CD8-positive, alpha-beta memory T cell (primary cell): ENCODE measurements around the gene C12orf75. TPM values are rescaled to one million over a fixed set of nuclear protein-coding genes. Genes with fewer than 3 reads are reported as not detected.
"Not testable (repeated sequence)": the region's sequence is repeated elsewhere in the genome, so short reads cannot be mapped to it uniquely, and the experiment has no call there.

Source experiments
- CTCF ChIA-PET: fragments of 350-600 bp; sonication (Branson Sonifier 250); formaldehyde crosslinking; loops from one replicate; lab custom pipeline; 2021; ENCODE audit warnings: antibody characterized with exemption; lab: Charles Lee
- POLR2A ChIA-PET: fragments of 350-600 bp; sonication (Branson Sonifier 250); formaldehyde crosslinking; loops from one replicate; lab custom pipeline; 2021; ENCODE audit warnings: antibody characterized with exemption; lab: Charles Lee
- DNase-seq, 5 donors: peaks; one replicate each; pipeline versions ENCODE4 v3.0.0 to v3.0.0-alpha.2; 2020 to 2022; ENCODE audit warnings: mixed read lengths in 1 of 5
- H3K27ac ChIP-seq: one replicate; pipeline ENCODE4 v1.7.0; 2013; ENCODE audit warnings: low read depth, mild to moderate bottlenecking, low read length, moderate library complexity
- H3K27me3 ChIP-seq: 2 replicates; pipeline ENCODE4 v1.7.0; 2013; ENCODE audit warnings: low read length, mild to moderate bottlenecking; ENCODE audit not compliant: insufficient read depth, poor library complexity, severe bottlenecking
- H3K36me3 ChIP-seq: 2 replicates; pipeline ENCODE4 v1.7.0; 2013; ENCODE audit warnings: mild to moderate bottlenecking, low read length, moderate library complexity; ENCODE audit not compliant: insufficient read depth
- H3K4me1 ChIP-seq: 2 replicates; pipeline ENCODE4 v1.7.0; 2013; ENCODE audit warnings: mild to moderate bottlenecking, low read length, moderate library complexity; ENCODE audit not compliant: insufficient read depth
- H3K4me3 ChIP-seq: 2 replicates; pipeline ENCODE4 v1.7.0; 2013; ENCODE audit warnings: mild to moderate bottlenecking, low read length
- H3K9me3 ChIP-seq: 2 replicates; pipeline ENCODE4 v1.7.0; 2013; ENCODE audit warnings: mild to moderate bottlenecking, low read length
- H3K27ac Mint-ChIP-seq, 8 donors: one replicate each; pipeline ENCODE4 v1.8.0; 2020 to 2021; ENCODE audit warnings: mixed read lengths in 8 of 8, mild to moderate bottlenecking in 6 of 8, inconsistent platforms in 3 of 8, moderate library complexity in 3 of 8
- H3K27me3 Mint-ChIP-seq, 2 donors: one replicate each; pipeline ENCODE4 v1.8.0; 2020 to 2021; ENCODE audit warnings: mixed read lengths in 2 of 2, mild to moderate bottlenecking in 1 of 2, moderate library complexity in 1 of 2
- H3K36me3 Mint-ChIP-seq, 3 donors: one replicate each; pipeline ENCODE4 v1.8.0; 2020 to 2021; ENCODE audit warnings: mixed read lengths in 3 of 3, inconsistent platforms in 1 of 3, mild to moderate bottlenecking in 1 of 3
- H3K4me1 Mint-ChIP-seq, 3 donors: one replicate each; pipeline ENCODE4 v1.8.0; 2020 to 2021; ENCODE audit warnings: mixed read lengths in 3 of 3, inconsistent platforms in 1 of 3, mild to moderate bottlenecking in 1 of 3
- H3K4me3 Mint-ChIP-seq, 7 donors: one replicate each; pipeline ENCODE4 v1.8.0; 2020 to 2021; ENCODE audit warnings: mixed read lengths in 7 of 7, mild to moderate bottlenecking in 6 of 7, moderate library complexity in 4 of 7, inconsistent platforms in 2 of 7
- H3K9me3 Mint-ChIP-seq, 5 donors: one replicate each; pipeline ENCODE4 v1.8.0; 2020 to 2022; ENCODE audit warnings: mixed read lengths in 5 of 5, mild to moderate bottlenecking in 3 of 5, moderate library complexity in 2 of 5, inconsistent platforms in 1 of 5
- polyA plus RNA-seq: library from polyadenylated mRNA; unstranded; fragments of 300-500 nt; fragmentation: Illumina TruSeq; gene quantifications from one replicate; pipeline ENCODE4 v1.2.3, GENCODE V29; 2021
- total RNA-seq, 2 experiments: library from RNA; stranded (reverse); gene quantifications; one replicate each; pipeline ENCODE4 v1.2.3, GENCODE V29; 2021

C12orf75 gene
- total and polyA plus RNA-seq, 3 experiments from 2014 or later: 52.9 to 181 (median 62.8) TPM

- peaks cover 49 to 59% (median 54%) of the 10 kb centered on the region in 3 donors for H3K4me1 Mint-ChIP-seq
- POLR2A ChIA-PET: no interaction called here
- no peaks in the 10 kb centered on the region for H3K27me3 Mint-ChIP-seq
- no peak overlapping the region for H3K4me3 ChIP-seq
- no peaks in the 10 kb centered on the region for H3K27me3 ChIP-seq
- no peaks in the 10 kb centered on the region for H3K9me3 ChIP-seq
- no peak overlapping the region for H3K27ac ChIP-seq
- H3K27ac Mint-ChIP-seq: no peak overlapping the region
- peaks cover 5 to 10% (median 8%) of the 10 kb centered on the region in 5 donors for H3K9me3 Mint-ChIP-seq
- H3K4me1 ChIP-seq: peaks cover 3% of the 10 kb centered on the region
- peaks cover 27 to 38% (median 37%) of the 10 kb centered on the region in 3 donors for H3K36me3 Mint-ChIP-seq
- no peak overlapping the region for H3K4me3 Mint-ChIP-seq
- H3K36me3 ChIP-seq: no peaks in the 10 kb centered on the region
- no peak for DNase-seq
- CTCF ChIA-PET: no interaction called here
Measured at GRCh38 chr12:105341010-105341409, 10.5 kb downstream of the C12orf75 start.

GRCh38 chr12:105341620-105342019 is 11.1 kb downstream of the C12orf75 start:
- POLR2A ChIA-PET: interaction anchor here (0.8 kb wide), 1 partner anchor 10 kb away, joined by 3 read pairs; no protein-coding TSS in a partner anchor
- Mint-ChIP-seq H3K36me3 (peaks cover 23 to 38% (median 35%) of the 10 kb centered on the region in 3 donors), H3K27ac (peak overlapping the region in 1 of 8 donors; percentile 68), H3K4me1 (peaks cover 48 to 58% (median 54%) of the 10 kb centered on the region in 3 donors), H3K9me3 (peaks cover 5 to 10% (median 8%) of the 10 kb centered on the region in 5 donors)
- H3K27ac ChIP-seq, CTCF ChIA-PET, H3K4me3 ChIP-seq, DNase-seq, H3K4me1 ChIP-seq, H3K27me3 Mint-ChIP-seq, H3K36me3 ChIP-seq, H3K4me3 Mint-ChIP-seq, H3K9me3 ChIP-seq, H3K27me3 ChIP-seq: not testable (repeated sequence)

- ChIA-PET CTCF (no interaction called here), POLR2A (no interaction called here)
- H3K36me3 Mint-ChIP-seq: peaks cover 21 to 35% (median 32%) of the 10 kb centered on the region in 3 donors
- H3K4me3 ChIP-seq: no peak overlapping the region
- H3K27ac ChIP-seq: no peak overlapping the region
- DNase-seq: no peak
- no peak overlapping the region for H3K4me3 Mint-ChIP-seq
- H3K27me3 Mint-ChIP-seq: no peaks in the 10 kb centered on the region
- no peaks in the 10 kb centered on the region for H3K9me3 ChIP-seq
- H3K4me1 ChIP-seq: no peaks in the 10 kb centered on the region
- H3K9me3 Mint-ChIP-seq: peaks cover 5 to 10% (median 8%) of the 10 kb centered on the region in 5 donors
- H3K36me3 ChIP-seq: no peaks in the 10 kb centered on the region
- peaks cover 49 to 59% (median 55%) of the 10 kb centered on the region in 3 donors for H3K4me1 Mint-ChIP-seq
- no peaks in the 10 kb centered on the region for H3K27me3 ChIP-seq
- H3K27ac Mint-ChIP-seq: peak overlapping the region in 3 of 8 donors; percentile 7 to 38 (median 36)
Measured at GRCh38 chr12:105342464-105342863, 12.0 kb downstream of the C12orf75 start.

GRCh38 chr12:105343836-105344235 is 13.3 kb downstream of the C12orf75 start:
- POLR2A ChIA-PET: no interaction called here
- Histone ChIP-seq H3K27ac (no peak overlapping the region), H3K9me3 (no peaks in the 10 kb centered on the region), H3K27me3 (no peaks in the 10 kb centered on the region), H3K4me3 (no peak overlapping the region), H3K36me3 (no peaks in the 10 kb centered on the region), H3K4me1 (no peaks in the 10 kb centered on the region)
- H3K36me3 Mint-ChIP-seq: peaks cover 15 to 33% (median 32%) of the 10 kb centered on the region in 3 donors
- peaks cover 5 to 10% (median 8%) of the 10 kb centered on the region in 5 donors for H3K9me3 Mint-ChIP-seq
- peaks cover 46 to 59% (median 52%) of the 10 kb centered on the region in 3 donors for H3K4me1 Mint-ChIP-seq
- H3K4me3 Mint-ChIP-seq: no peak overlapping the region
- no peaks in the 10 kb centered on the region for H3K27me3 Mint-ChIP-seq
- no peak for DNase-seq
- CTCF ChIA-PET: no interaction called here
- H3K27ac Mint-ChIP-seq: peak overlapping the region in 1 of 8 donors; percentile 3

GRCh38 chr12:105347499-105347898 is 17.0 kb downstream of the C12orf75 start:
- Histone ChIP-seq H3K4me1 (no peaks in the 10 kb centered on the region), H3K27me3 (no peaks in the 10 kb centered on the region), H3K27ac (no peak overlapping the region), H3K4me3 (no peak overlapping the region), H3K36me3 (no peaks in the 10 kb centered on the region), H3K9me3 (no peaks in the 10 kb centered on the region)
- H3K27ac Mint-ChIP-seq: peak overlapping the region in 2 of 8 donors; percentile 43 to 70
- ChIA-PET POLR2A (interaction anchor here (0.7 kb wide), 1 partner anchor 30 kb away, joined by 6 read pairs; no protein-coding TSS in a partner anchor), CTCF (interaction anchor here (1.1 kb wide), 1 partner anchor 10 kb away, joined by 4 read pairs; no protein-coding TSS in a partner anchor)
- peaks cover 55 to 68% (median 59%) of the 10 kb centered on the region in 3 donors for H3K4me1 Mint-ChIP-seq
- no peaks in the 10 kb centered on the region for H3K27me3 Mint-ChIP-seq
- DNase-seq: no peak
- H3K36me3 Mint-ChIP-seq: peaks cover 12 to 35% (median 17%) of the 10 kb centered on the region in 3 donors
- H3K4me3 Mint-ChIP-seq: no peak overlapping the region
- H3K9me3 Mint-ChIP-seq: no peaks in the 10 kb centered on the region

GRCh38 chr12:105348142-105348541 is 17.7 kb downstream of the C12orf75 start:
- no peaks in the 10 kb centered on the region for H3K9me3 ChIP-seq

GRCh38 chr12:105348561-105348960 is 18.1 kb downstream of the C12orf75 start:
- POLR2A ChIA-PET: no interaction called here
- Mint-ChIP-seq H3K9me3 (no peaks in the 10 kb centered on the region), H3K4me1 (peaks cover 50 to 65% (median 54%) of the 10 kb centered on the region in 3 donors), H3K4me3 (no peak overlapping the region), H3K27ac (peak overlapping the region in 1 of 8 donors; percentile 7), H3K27me3 (no peaks in the 10 kb centered on the region), H3K36me3 (peaks cover 12 to 38% (median 13%) of the 10 kb centered on the region in 3 donors)
- H3K27ac ChIP-seq: no peak overlapping the region
- no peaks in the 10 kb centered on the region for H3K4me1 ChIP-seq
- no peak overlapping the region for H3K4me3 ChIP-seq
- no peaks in the 10 kb centered on the region for H3K27me3 ChIP-seq
- DNase-seq: no peak
- no peaks in the 10 kb centered on the region for H3K36me3 ChIP-seq
- CTCF ChIA-PET: no interaction called here
- no peaks in the 10 kb centered on the region for H3K9me3 ChIP-seq

More at GRCh38 chr12:105348142-105348541, 17.7 kb downstream of the C12orf75 start:
- CTCF ChIA-PET: interaction anchor here (1.1 kb wide), 1 partner anchor 9 kb away, joined by 4 read pairs; no protein-coding TSS in a partner anchor
- H3K9me3 Mint-ChIP-seq: no peaks in the 10 kb centered on the region
- H3K27ac Mint-ChIP-seq: no peak overlapping the region
- Histone ChIP-seq H3K4me3 (no peak overlapping the region), H3K27ac (no peak overlapping the region), H3K27me3 (no peaks in the 10 kb centered on the region), H3K36me3 (no peaks in the 10 kb centered on the region), H3K4me1 (no peaks in the 10 kb centered on the region)
- DNase-seq: no peak
- peaks cover 50 to 67% (median 55%) of the 10 kb centered on the region in 3 donors for H3K4me1 Mint-ChIP-seq
- POLR2A ChIA-PET: interaction anchor here (0.7 kb wide), 1 partner anchor 29 kb away, joined by 6 read pairs; no protein-coding TSS in a partner anchor
- no peaks in the 10 kb centered on the region for H3K27me3 Mint-ChIP-seq
- peaks cover 12 to 38% (median 13%) of the 10 kb centered on the region in 3 donors for H3K36me3 Mint-ChIP-seq
- no peak overlapping the region for H3K4me3 Mint-ChIP-seq

- peaks cover 45 to 62% (median 56%) of the 10 kb centered on the region in 3 donors for H3K4me1 Mint-ChIP-seq
- H3K27ac Mint-ChIP-seq: peak overlapping the region in 2 of 8 donors; percentile 7 to 68
- DNase-seq: no peak
- POLR2A ChIA-PET: no interaction called here
- no peaks in the 10 kb centered on the region for H3K27me3 ChIP-seq
- H3K9me3 Mint-ChIP-seq: no peaks in the 10 kb centered on the region
- CTCF ChIA-PET: no interaction called here
- no peaks in the 10 kb centered on the region for H3K27me3 Mint-ChIP-seq
- no peaks in the 10 kb centered on the region for H3K36me3 ChIP-seq
- H3K36me3 Mint-ChIP-seq: peaks cover 12 to 34% (median 13%) of the 10 kb centered on the region in 3 donors
- H3K4me3 Mint-ChIP-seq: peak overlapping the region in 1 of 7 donors; percentile 41
- H3K4me1 ChIP-seq: no peaks in the 10 kb centered on the region
- no peak overlapping the region for H3K4me3 ChIP-seq
- no peaks in the 10 kb centered on the region for H3K9me3 ChIP-seq
- no peak overlapping the region for H3K27ac ChIP-seq
Measured at GRCh38 chr12:105349138-105349537, 18.6 kb downstream of the C12orf75 start.
